ENCODE data around the gene PRMT3.
"Not testable (repeated sequence)": the region's sequence is repeated elsewhere in the genome, so short reads cannot be mapped to it uniquely, and the experiment has no call there.

Gene PRMT3

GRCh38 chr11:20544603-20545237 is 157.2 kb downstream of the PRMT3 start:
- no peak for TF ChIP-seq CTCF (IDR thresholded peaks at IDR 0.05; ENCODE audit: poor library complexity, severe bottlenecking)
- DNase-seq (ENCODE audit: low spot score) (no peak), ATAC-seq (ENCODE audit: low read depth) (no peak)
- H3K27ac ChIP-seq (ENCODE audit: poor library complexity, severe bottlenecking), result no peak overlapping the region
- no peaks in the 10 kb centered on the region for H3K9me3 ChIP-seq (ENCODE audit: severe bottlenecking)
- H3K4me3 ChIP-seq (ENCODE audit: severe bottlenecking), result no peak overlapping the region
- no peaks in the 10 kb centered on the region for H3K27me3 ChIP-seq (ENCODE audit: insufficient read depth, poor library complexity, severe bottlenecking)
- H3K4me1 ChIP-seq (ENCODE audit: insufficient read depth, poor library complexity, severe bottlenecking), result no peaks in the 10 kb centered on the region
- H3K36me3 ChIP-seq (ENCODE audit: low read depth), result no peaks in the 10 kb centered on the region

GRCh38 chr11:20547411-20547810 is 159.9 kb downstream of the PRMT3 start:
- H3K4me3 ChIP-seq (ENCODE audit: severe bottlenecking), result no peak overlapping the region
- no peak for TF ChIP-seq CTCF (IDR thresholded peaks at IDR 0.05; ENCODE audit: poor library complexity, severe bottlenecking)
- H3K36me3 ChIP-seq (ENCODE audit: low read depth), result no peaks in the 10 kb centered on the region
- no peaks in the 10 kb centered on the region for H3K9me3 ChIP-seq (ENCODE audit: severe bottlenecking)
- no peak overlapping the region for H3K27ac ChIP-seq (ENCODE audit: poor library complexity, severe bottlenecking)
- H3K27me3 ChIP-seq (ENCODE audit: insufficient read depth, poor library complexity, severe bottlenecking), result no peaks in the 10 kb centered on the region
- no peak for ATAC-seq (ENCODE audit: low read depth)
- no peak for DNase-seq (ENCODE audit: low spot score)
- no peaks in the 10 kb centered on the region for H3K4me1 ChIP-seq (ENCODE audit: insufficient read depth, poor library complexity, severe bottlenecking)

- TF ChIP-seq CTCF (IDR thresholded peaks at IDR 0.05; ENCODE audit: poor library complexity, severe bottlenecking), result no peak
- no peak overlapping the region for H3K4me3 ChIP-seq (ENCODE audit: severe bottlenecking)
- H3K27me3 ChIP-seq (ENCODE audit: insufficient read depth, poor library complexity, severe bottlenecking), result no peaks in the 10 kb centered on the region
These were observed 163.6 kb downstream of the PRMT3 start for GRCh38 chr11:20551096-20551495.

GRCh38 chr11:20555783-20556182 is 168.3 kb downstream of the PRMT3 start:
- Histone ChIP-seq H3K27me3 (ENCODE audit: insufficient read depth, poor library complexity, severe bottlenecking) (no peaks in the 10 kb centered on the region), H3K27ac (ENCODE audit: poor library complexity, severe bottlenecking) (no peak overlapping the region), H3K4me3 (ENCODE audit: severe bottlenecking) (no peak overlapping the region), H3K4me1 (ENCODE audit: insufficient read depth, poor library complexity, severe bottlenecking) (peaks cover 4% of the 10 kb centered on the region), H3K9me3 (ENCODE audit: severe bottlenecking) (peaks cover 2% of the 10 kb centered on the region), H3K36me3 (ENCODE audit: low read depth) (no peaks in the 10 kb centered on the region)
- ATAC-seq (ENCODE audit: low read depth) (no peak), DNase-seq (ENCODE audit: low spot score) (no peak)
- TF ChIP-seq CTCF (IDR thresholded peaks at IDR 0.05; ENCODE audit: poor library complexity, severe bottlenecking), result no peak

More at GRCh38 chr11:20551096-20551495, 163.6 kb downstream of the PRMT3 start:
- H3K27ac ChIP-seq (ENCODE audit: poor library complexity, severe bottlenecking), result no peak overlapping the region
- DNase-seq (ENCODE audit: low spot score), result no peak
- ATAC-seq (ENCODE audit: low read depth), result no peak
- peaks cover 2% of the 10 kb centered on the region for H3K9me3 ChIP-seq (ENCODE audit: severe bottlenecking)
- H3K4me1 ChIP-seq (ENCODE audit: insufficient read depth, poor library complexity, severe bottlenecking), result no peaks in the 10 kb centered on the region
- no peaks in the 10 kb centered on the region for H3K36me3 ChIP-seq (ENCODE audit: low read depth)

- H3K9me3 ChIP-seq (ENCODE audit: severe bottlenecking); ATAC-seq (ENCODE audit: low read depth); H3K27me3 ChIP-seq (ENCODE audit: insufficient read depth, poor library complexity, severe bottlenecking): not testable (repeated sequence)
These were observed 168.9 kb downstream of the PRMT3 start for GRCh38 chr11:20556396-20556795.

More at GRCh38 chr11:20556396-20556795, 168.9 kb downstream of the PRMT3 start:
- H3K4me1 ChIP-seq (ENCODE audit: insufficient read depth, poor library complexity, severe bottlenecking); DNase-seq (ENCODE audit: low spot score); H3K36me3 ChIP-seq (ENCODE audit: low read depth); H3K4me3 ChIP-seq (ENCODE audit: severe bottlenecking); H3K27ac ChIP-seq (ENCODE audit: poor library complexity, severe bottlenecking): not testable (repeated sequence)

Measured in RWPE2 (cell line).